HG02973 (cell line): ENCODE data around the gene FAM107B.
"Not testable (repeated sequence)": the region's sequence is repeated elsewhere in the genome, so short reads cannot be mapped to it uniquely, and the experiment has no call there.

Experiments
- ATAC-seq: cut with Tn5 transposase; IDR thresholded peaks from one replicate; pipeline ENCODE4 v1.9.1; 2021; ENCODE audit warnings: moderate library complexity; ENCODE audit not compliant: unreplicated experiment

Gene FAM107B

DNA sequence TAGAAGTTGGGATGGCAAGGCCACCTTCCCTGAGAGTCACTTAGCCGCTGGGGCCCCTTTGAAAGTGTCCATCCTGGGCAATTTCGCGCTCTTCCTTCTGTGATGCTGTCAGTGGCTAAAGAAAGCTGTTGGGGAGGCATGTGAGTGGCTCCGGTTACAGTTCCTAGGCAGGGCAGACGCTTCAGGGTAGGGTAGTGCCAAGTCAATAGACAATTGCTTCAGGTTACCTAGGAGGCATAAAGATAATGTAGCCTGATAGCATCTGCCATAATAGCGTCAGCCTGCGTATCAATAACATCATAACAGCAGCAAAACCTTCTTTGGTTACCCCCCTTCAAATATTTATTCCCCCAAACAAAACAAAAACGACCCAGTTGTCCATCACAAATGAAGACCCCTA, at the start of gene FAM107B:
Gene FAM107B, minus strand, starts transcription at position 101 of the 400 bp plus-strand sequence. CDS start 234 bp downstream, outside the sequence.
- no peak for ATAC-seq

DNA sequence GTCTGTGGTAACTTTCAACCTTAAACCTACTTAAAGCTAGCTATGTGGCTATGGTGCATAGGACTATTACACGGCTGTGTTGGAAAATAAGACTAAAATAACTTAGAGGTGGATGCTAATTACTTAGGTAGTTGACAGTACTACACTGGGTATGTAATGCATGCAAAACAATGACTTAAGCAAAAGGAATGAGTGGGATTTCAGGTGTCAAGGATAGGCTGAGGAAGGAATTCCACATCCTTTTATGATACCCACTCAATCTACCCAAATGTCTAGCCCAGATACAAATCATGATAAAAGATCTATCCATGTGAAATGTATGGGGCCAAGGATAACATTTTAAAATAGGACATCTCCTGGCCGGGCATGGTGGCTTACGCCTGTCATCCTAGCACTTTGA, 49.3 kb upstream of the FAM107B start:
- no peak for ATAC-seq

DNA sequence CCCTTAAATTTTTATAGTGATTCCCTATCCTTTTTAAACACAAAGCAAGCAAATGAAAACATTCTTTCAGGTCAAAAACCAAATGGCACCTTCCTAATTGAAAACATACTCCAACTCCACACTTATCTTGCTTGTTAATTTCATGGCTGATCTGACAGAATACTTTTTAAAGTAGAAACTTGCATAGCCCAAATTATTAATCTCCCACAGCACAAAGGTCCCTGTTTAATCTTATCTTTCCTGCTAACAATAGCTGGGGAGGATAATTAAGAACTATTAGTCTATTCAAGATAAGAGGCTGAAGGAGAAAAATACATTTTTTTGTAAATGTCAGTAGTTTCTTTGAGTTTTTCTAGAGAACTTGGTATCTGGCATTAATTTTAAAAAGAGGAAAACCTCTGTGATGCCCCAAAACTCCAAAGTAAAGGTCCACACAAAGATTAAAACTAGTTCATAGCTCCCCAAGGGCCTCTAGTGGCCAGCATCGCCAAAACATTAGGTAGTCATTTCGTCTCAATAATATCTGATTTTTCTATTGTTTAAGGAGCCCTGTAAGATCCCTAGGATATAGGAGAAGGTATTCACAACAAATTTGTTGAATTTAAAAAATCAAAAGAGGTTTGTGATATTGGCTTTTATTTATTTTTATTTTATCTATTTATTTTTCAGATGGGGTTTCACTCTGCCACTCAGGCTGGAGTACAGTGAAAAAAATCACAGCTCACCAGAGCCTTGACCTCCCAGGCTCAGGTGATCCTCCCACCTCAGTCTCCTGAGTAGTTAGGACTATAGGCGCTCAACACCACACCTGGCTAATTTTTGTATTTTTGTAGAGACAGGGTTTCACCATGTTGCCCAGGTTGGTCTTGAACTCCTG, 48.4 kb upstream of the FAM107B start:
- no peak for ATAC-seq

DNA sequence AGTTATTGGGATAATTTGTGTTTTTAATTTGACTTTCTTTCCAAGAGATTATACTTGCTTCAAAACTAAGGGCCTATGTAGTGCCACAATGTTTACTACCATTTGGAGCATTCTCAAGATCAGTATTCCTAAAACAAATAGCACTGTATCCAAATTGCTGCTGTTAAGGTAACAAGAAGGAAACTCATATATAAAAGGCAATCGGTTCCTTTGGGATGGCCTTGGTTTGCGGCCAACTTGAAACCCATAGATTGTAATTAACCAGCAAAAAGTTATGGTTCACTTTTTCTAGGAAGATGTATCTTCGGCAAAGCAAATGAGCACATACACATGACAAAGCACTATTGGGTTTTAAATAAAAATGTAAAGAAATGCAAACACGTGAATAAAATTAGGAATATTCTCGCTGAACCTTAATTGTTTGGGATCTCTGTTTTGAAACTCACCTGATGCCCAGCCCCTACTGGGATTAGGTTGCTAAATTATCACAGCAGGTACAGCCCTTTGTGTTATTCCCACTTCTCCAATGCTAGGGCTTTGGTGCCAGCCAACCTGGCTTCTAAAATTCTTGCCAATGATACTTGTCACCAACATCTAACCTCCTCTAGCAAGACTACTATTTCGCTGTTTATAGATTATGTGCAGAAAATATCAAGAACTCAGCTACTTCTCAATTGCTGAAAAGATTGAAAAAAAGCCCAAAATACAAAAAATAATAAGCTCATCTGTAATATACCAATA, 47.1 kb upstream of the FAM107B start:
- ATAC-seq = no peak

DNA sequence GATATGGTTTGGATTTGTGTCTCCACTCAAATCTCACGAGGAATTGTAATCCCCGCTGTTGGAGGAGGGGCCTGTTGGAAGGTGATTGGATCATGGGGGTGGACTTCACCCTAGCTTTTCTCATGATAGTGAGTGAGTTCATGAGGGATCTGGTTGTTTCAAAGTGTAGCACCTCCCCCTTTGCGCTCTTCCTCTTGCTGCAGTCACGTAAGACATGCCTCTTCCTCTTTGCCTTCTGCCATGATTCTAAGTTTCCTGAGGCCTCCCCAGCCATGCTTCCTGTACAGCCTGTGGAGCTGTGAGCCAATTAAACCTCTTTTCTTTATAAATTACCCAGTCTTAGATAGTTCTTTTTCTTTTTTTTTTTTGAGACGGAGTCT, 46.1 kb upstream of the FAM107B start:
- no peak for ATAC-seq

DNA sequence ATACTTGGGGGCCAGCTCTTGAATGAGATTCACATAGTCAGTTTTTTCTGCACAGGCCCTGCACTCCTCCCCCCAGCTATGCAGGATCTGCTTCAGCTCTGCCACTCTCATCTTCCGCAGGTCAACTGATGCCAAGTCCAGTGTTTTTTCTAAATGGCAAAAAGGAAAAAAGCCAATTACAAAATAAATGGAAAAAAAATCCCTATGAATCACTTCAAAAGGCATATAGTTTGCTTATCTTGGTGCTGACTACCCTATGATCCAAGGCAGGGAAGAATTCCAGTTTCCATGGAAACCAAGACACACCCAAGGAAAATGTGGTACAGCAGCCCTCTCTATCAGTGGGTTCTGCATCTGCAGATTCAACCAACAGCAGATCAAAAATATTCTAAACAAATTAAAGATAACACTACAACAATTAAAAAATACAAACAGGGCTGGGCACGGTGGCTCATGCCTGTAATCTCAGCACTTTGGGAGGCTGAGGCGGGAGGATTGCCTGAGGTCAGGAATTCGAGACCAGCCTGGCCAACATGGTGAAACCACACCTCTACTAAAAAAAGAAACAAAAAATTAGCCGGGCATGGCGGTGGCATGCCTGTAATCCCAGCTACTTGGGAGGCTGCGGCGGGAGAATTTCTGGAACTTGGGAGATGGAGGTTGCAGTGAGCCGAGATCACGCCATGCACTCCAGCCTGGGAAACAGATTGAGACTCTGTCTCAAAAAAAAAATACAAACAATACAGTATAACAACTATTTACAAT, 45.5 kb upstream of the FAM107B start:
- no peak for ATAC-seq

DNA sequence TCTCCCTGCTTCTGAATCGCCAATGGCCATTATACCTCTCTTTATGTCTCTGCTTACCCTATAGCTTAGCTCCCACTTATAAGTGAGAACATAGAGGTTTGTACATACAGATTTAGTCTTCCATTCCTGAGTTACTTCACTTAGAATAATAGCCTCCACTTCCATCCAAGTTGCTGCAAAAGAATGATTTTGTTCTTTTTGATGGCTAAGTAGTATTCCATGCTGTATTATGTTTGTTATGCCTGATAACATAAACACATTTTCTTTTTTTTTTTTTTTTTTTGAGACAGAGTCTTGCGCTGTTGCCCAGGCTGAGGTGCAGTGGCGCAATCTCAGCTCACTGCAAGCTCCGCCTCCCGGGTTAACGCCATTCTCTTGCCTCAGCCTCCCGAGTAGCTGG, 42.0 kb upstream of the FAM107B start:
- not testable (repeated sequence) for ATAC-seq

DNA sequence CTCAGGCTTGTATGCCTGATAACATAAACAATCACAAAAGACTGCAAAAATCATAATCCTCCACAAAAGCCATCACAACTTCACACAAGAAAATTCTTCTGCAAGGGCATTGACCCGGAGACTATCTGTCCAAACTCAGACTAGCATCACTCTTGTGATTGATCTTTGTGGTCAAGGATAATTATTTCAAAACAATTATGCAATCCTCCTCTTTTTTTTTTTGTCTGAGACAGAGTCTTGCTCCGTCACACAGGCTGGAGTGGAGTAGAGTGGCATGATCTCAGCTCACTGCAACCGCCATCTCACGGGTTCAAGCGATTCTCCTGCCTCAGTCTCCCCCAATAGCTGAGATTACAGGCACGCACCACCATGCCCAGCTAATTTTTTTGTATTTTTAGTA, 41.0 kb upstream of the FAM107B start:
- ATAC-seq = no peak

DNA sequence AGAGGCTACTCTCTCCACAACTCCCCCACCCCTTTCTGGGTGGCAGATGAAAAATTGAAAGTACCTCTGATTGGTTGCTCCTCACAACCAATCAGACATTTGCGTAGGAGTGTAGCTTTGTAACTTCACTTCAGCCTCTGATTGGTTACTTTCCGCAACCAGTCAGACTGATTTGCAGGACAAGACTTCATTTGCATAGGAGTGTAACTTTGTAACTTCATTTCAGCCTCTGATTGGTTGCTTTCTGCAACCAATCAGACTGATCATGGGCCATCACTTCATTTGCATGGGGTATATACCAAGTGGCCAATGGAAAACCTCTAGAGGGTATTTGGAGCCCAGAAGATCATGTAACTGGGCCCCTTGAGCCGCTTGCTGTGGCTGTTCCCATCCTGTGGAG, 37.6 kb upstream of the FAM107B start:
- no peak for ATAC-seq

DNA sequence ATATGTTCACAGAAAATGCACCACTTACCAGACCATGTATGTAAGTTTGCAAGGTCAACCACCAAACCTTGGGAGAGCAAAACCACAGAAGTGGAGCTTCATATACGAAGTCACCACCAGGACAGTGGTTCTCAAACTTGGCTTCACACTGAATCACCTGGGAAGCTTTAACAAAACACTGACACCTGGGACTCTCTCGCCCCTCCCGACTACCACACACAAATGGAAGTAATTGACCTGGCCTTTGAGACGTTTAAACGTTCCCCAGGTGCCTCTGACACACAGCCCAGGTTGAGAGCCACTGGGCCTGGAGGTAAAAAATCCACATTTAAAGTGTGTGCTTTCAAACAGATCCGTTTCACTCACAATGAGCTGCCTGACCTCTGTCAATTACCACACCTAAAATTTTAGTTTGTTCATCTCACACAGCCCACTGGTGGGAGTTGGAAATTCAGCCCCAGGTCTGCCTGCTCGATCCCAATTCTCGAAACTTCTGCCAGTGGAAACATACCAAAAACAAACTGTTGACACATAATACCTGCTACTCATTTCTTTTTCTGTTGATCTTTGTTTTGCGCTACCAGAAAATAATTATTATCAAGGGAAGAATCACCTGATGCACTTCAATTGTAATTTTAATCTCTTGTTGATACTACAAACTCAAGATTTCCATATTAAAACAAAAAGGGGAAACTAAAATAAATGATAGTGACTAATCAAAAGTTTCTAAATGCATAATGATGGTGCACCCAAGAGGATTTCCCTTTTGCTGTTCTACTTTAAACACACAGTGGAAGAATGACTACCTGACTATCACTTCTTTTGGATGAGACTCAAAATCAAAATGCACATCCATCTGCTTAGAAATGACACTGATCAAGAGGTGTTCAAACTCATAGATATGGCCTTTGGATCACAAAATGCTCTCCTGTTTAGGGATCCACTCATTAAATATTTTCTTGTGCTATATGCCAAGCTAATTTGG, 36.6 kb upstream of the FAM107B start:
- ATAC-seq = no peak

DNA sequence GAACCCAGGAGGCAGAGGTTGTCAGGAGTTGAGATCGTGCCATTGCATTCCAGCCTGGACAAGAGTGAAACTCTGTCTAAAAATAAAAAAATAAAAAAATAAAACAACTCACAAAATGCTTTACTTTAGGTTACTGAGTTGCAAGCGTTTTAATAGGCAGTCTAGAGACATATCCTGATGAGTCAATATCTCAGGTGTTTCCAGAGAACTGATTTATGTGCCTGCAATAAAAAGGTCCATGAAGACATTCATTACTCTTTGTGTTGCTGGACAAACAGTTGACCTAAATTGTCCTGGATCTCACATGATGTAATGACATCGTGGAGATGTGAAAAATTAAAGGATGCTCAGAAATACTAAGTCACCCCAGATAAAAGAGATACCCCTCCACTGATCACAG, 31.6 kb upstream of the FAM107B start:
- no peak for ATAC-seq

DNA sequence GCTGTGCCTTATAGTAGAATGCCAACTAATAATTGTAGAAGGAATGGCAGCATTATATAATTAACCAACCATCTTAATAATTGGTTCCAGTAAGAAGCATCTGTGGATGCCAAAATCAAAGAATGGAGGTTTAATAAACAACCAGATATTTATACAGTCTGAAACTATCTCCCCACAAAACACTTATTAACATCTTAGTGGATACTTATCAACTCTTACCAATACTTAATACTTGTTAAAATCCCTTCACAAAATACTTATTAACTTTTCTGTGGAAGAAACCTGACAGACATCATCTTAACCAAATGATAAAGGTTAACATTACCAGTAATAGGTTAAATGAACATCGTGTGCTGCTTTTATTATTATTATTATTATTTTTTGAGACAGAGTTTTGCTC, 29.1 kb upstream of the FAM107B start:
- ATAC-seq = no peak

DNA sequence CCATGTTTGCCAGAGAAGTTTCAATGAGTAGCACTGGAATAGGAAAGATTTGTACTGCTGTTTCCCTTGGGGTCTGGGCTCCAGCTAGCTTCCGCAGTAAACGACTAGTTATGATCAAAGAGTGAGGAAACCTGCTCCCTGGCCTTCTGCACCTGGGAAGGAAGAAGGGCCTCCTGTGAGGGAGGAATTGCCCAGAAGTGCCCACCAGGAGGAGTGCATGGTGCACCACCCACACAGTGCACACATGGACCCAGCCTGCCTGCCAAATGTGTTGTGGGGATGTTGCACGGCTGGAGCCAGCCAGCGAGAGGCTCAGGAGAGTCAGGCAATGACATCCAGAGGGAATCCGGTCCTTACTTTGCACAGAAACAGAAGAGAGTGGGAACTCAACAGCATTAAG, 27.0 kb upstream of the FAM107B start:
- ATAC-seq = no peak

DNA sequence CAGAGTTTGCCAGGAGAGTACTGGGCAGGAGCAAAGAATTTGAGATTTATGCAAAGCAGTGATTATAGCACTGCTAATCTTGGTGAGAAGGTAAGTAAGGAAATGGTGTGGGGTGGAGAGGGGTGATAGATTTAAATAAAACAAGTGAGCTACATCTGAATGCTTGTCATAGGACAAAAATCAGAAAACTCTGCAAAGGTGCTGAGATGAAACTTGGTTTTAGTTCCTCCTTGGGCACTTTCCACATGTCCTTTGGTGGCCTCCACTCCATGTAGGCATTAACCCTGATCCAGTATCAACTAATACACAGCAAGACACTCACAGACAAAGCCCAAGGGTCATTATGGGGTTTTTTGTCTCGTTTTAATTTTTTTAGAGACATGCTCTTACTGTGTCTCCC, 25.7 kb upstream of the FAM107B start:
- ATAC-seq = no peak

DNA sequence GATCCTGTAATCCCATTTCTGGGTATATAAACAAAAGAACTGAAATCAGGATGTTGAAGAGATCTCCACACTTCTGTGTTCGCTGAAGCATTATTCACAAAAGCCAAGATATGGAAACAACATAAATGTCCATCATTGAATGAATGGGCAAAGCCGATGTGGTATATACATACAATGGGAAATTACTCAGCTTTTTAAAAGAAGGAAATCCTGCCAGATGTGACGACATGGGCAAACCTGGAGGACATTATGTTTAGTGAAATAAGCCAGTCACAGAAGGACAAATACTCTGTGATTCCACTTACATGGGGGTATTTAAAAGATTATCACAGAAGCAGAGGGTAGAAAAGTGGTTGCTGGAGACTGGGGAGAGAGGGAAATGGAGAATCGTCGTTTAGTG, 23.9 kb upstream of the FAM107B start:
- ATAC-seq = no peak

DNA sequence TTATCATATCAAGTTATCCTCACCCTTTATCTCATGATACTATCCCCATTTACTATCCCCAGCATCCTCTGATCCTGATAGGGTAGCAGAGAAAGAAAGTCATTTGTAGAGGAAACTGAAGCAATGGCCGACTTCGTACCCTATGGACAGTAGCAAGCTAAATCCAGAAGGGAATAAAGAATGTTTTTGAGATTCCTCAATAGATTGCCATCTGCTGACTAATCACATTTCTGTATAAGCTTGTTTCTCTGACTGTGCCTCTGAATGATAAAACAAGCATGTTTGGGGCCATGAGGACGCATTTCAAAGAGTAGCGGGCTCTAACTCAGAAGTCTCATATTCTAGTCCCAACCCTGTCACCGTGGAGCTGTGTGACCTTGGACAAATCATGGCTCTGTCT, 13.2 kb upstream of the FAM107B start:
- ATAC-seq = no peak

DNA sequence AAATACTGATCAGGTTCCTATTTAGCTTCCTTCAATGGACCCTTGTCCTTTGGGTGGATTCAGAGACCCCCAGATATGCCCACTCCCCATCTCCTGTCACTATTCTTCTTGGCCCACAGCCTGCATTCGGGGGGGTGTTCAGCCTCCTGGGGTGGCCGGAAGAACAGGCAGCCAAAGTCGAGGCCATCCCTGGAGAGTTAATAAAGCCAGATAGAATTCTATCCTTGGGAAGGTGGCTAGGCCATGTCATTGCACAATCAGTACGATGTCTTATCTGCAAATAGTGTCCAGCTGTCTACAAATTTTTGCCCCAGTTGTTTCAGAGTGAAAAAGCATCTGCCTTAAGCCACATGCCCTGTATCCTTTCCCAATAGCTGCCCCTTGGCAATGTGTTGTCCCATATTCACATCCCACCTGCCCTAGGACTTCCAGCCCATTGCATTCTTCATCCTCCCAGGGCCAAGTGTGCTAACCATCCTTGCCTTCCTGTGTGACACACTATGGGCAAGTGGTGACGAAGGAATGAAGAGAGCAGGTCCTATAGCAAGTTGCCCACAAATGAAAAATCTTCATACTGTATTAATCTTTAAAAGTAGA, 9.9 kb upstream of the FAM107B start:
- no peak for ATAC-seq

DNA sequence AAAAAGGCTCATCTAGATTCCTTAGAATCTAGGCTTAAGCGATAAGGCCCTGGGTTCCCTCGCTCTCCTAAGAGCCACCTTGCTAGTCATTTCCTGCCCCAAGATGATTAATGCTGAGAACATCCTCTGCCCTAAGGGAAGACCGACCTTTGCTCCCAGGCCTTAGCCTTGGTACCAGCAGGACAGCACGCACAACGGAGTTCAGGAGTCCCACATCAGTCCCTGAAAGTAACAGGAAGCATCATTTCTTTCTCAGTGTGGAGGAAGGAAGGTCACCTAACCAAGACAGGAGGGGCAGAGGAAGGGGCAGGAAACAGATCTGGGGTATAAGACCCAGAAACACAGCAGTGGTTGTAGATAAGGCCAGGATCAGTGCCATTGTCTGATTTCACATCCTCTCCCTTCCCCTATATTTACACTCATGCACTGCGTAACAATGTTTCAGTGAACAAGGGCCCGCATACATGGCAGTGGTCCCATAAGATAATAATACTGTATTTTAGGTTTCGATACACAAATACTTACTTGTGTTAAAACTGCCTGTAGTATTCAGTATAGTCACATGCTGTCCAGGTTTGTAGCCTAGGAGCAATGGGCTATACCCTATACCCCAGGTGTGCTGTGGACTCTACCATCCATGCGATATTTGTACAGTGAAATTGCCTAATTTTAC, 8.1 kb upstream of the FAM107B start:
- ATAC-seq = no peak

DNA sequence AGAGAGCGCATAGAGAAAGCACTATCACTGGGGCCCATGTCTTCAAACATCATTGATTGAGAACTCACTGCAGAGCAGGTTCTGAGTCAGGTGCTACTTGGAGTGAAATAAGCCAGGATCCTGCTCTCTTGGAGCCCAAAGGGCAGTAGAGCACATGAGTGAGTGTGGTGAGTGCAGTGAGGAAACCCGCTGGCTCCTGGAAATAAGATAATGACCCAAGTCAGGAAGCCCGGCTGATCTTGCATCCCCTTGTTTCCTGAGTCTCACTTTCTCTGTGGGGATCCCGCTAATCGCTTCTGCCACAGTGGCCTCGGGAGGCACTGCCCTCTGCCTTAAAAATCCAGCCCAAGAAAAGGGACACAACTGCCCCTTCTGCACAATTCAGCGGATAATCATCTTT, 7.1 kb upstream of the FAM107B start:
- no peak for ATAC-seq
